Measurements from ENCODE around the gene COX6A1. TPM values are rescaled to one million over a fixed set of nuclear protein-coding genes. Genes with fewer than 3 reads are reported as not detected.
A peak's percentile ranks its signal among the peaks of the same experiment; 100 is the strongest.

COX6A1 gene
- total RNA-seq, 4 donors from 2014 or later = 196 to 524 (median 201) TPM

GRCh38 chr12:120428597-120429229 lies 9.2 kb upstream of the COX6A1 start:
- Histone ChIP-seq H3K4me3 (no peak overlapping the region), H3K4me1 (no peaks in the 10 kb centered on the region), H3K36me3 (no peaks in the 10 kb centered on the region), H3K9me3 (no peaks in the 10 kb centered on the region), H3K27ac (no peak overlapping the region), H3K27me3 (no peaks in the 10 kb centered on the region)
- no peak for DNase-seq
- intact Hi-C loops (cut with DNase I; ENCODE audit: low total_unique reads) = loop anchor here (5.0 kb wide), 1 partner anchor 66 kb away; no protein-coding TSS in a partner anchor
- TF ChIP-seq, protein P1, sequence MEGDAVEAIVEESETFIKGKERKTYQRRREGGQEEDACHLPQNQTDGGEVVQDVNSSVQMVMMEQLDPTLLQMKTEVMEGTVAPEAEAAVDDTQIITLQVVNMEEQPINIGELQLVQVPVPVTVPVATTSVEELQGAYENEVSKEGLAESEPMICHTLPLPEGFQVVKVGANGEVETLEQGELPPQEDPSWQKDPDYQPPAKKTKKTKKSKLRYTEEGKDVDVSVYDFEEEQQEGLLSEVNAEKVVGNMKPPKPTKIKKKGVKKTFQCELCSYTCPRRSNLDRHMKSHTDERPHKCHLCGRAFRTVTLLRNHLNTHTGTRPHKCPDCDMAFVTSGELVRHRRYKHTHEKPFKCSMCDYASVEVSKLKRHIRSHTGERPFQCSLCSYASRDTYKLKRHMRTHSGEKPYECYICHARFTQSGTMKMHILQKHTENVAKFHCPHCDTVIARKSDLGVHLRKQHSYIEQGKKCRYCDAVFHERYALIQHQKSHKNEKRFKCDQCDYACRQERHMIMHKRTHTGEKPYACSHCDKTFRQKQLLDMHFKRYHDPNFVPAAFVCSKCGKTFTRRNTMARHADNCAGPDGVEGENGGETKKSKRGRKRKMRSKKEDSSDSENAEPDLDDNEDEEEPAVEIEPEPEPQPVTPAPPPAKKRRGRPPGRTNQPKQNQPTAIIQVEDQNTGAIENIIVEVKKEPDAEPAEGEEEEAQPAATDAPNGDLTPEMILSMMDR (IDR thresholded peaks at IDR 0.05) = no peak
- no peak for TF ChIP-seq POLR2A (IDR thresholded peaks at IDR 0.05)

DNA sequence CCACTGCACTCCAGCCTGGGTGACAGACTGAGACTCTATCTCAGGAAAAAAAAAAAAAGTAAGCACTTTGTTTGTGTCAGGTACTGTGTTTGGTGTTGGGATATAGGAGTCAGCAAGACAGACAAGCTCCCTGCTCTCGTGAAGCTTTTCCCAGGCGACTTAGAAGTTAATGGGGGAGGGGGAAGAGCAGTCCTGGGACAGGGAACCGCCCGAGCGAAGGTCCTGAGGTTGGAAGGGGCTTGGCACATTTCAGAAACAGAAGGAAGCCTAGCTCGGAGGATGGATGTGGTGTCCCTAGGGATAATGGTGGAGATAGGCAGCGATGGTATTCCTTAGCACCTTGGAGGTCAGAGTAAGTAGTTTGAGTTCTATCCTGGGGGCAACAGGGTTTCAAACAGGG lies 8.5 kb upstream of the COX6A1 start:
- no peaks in the 10 kb centered on the region for H3K4me1 ChIP-seq
- H3K4me3 ChIP-seq = no peak overlapping the region
- TF ChIP-seq, protein P1 (IDR thresholded peaks at IDR 0.05) = no peak
- no peak for TF ChIP-seq POLR2A (IDR thresholded peaks at IDR 0.05)
- H3K36me3 ChIP-seq = no peaks in the 10 kb centered on the region
- intact Hi-C loops (cut with DNase I; ENCODE audit: low total_unique reads) = loop anchor here (5.0 kb wide), 1 partner anchor 67 kb away; no protein-coding TSS in a partner anchor
- DNase-seq = no peak
- H3K27ac ChIP-seq = no peak overlapping the region
- H3K9me3 ChIP-seq = no peaks in the 10 kb centered on the region
- no peaks in the 10 kb centered on the region for H3K27me3 ChIP-seq

DNA sequence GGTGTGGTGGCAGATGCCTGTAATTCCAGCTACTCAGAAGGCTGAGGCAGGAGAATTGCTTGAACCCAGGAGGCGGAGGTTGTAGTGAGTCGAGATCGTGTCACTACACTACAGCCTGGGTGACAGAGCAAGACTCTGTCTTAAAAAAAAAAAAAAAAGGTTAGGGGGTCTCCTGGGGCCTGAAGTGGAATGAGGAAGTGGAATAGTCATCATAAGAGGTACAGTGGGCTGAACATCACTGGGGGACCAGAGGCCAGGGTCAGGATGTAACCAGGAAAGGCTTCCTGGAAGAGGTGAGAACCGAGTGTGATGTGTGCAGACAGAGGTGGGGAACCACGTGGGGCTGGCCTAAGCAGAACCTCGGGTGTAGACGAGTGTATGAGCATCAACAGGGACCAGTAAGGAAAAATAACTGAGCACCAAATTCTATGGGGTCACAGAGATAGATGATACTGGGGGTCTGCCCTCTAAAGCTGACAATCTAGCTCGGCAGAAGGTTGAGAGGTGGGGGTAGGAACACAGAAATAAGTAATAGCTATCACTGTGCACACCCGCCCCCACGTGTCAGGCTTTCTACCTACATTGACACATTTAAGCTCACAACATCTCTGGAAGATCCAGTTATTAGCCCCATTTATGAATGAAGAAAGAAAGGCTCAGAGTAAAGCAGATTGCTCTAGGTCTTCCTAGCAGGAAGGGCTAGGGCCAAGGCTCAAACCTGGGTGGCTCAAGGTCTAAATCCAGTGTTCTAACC lies 5.0 kb upstream of the COX6A1 start:
- H3K27ac ChIP-seq = no peak overlapping the region
- intact Hi-C loops (cut with DNase I; ENCODE audit: low total_unique reads) = no loop called here

DNA sequence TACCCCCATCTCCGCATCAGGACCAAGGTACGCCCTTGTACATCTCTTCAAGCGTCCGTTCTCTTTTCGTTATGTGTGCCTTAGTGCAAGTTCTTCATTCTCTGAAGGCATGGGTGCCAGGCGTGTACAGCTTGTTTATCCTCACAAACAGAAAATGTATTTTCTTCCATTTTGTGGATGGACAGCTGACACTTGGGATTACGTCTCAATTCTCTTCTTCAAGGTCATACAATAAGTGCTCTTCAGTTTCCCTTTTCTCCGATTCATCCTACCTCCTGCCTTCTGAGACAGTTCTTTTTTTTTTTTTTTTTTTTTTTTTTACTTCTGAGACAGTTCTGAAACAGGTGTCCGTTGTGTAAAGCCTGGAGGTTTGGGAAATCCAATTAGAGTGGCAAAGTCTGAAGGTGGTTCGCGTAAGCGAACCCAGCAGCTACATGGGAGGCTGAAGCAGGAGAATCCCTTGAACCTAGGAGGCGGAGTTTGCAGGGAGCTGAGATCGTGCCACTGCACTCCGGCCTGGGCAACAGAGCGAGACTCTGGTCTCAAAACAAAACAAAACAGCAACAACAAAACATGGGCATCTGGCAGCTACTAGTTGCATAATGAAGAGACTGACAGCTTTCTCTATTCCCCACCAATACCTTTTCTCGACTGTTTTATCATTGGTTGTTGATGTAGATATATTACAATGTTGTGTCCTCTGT lies 734 bp downstream of the COX6A1 start:
- TF ChIP-seq, protein P1 (IDR thresholded peaks at IDR 0.05) = no peak
- TF ChIP-seq POLR2A (IDR thresholded peaks at IDR 0.05) = no peak
- DNase-seq = no peak
- H3K9me3 ChIP-seq = no peaks in the 10 kb centered on the region
- peak overlapping the region; percentile 46 to 61 for H3K4me3 ChIP-seq
- intact Hi-C loops (cut with DNase I; ENCODE audit: low total_unique reads) = no loop called here
- H3K4me1 ChIP-seq = peaks cover 0 to 7% of the 10 kb centered on the region in 2 donors
- H3K27ac ChIP-seq = peak overlapping the region; percentile 66 to 84
- H3K36me3 ChIP-seq = no peaks in the 10 kb centered on the region
- no peaks in the 10 kb centered on the region for H3K27me3 ChIP-seq

More for the DNA sequence above, 5.0 kb upstream of the COX6A1 start:
- H3K9me3 ChIP-seq = no peaks in the 10 kb centered on the region
- H3K4me1 ChIP-seq = no peaks in the 10 kb centered on the region
- DNase-seq = no peak
- no peaks in the 10 kb centered on the region for H3K36me3 ChIP-seq
- TF ChIP-seq, protein P1 (IDR thresholded peaks at IDR 0.05) = no peak
- TF ChIP-seq POLR2A (IDR thresholded peaks at IDR 0.05) = no peak
- H3K27me3 ChIP-seq = no peaks in the 10 kb centered on the region
- no peak overlapping the region for H3K4me3 ChIP-seq

Data from uterus (tissue), 4 donors.